Measurements from ENCODE around the gene HAP1.

DNA sequence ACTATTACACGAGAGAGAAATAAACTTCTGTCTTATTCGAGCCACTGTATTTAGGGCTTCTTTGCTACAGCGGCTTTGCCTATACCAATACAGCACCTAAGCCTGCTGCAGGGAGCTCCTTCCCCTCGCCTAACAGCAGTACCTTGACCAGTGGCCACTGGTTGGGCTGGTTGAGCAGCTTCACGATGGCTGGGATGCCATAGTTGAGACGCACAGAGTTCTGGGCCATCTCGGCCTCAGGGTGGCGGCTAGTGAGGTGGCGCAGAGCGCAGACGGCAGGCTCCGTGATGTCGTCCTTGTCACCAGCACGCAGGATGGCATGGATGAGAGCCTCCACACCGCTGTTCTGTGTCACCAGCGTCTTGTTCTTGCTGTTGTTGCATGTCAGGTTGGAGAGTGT is 28.4 kb upstream of the HAP1 start:
- TF ChIP-seq, protein P1, sequence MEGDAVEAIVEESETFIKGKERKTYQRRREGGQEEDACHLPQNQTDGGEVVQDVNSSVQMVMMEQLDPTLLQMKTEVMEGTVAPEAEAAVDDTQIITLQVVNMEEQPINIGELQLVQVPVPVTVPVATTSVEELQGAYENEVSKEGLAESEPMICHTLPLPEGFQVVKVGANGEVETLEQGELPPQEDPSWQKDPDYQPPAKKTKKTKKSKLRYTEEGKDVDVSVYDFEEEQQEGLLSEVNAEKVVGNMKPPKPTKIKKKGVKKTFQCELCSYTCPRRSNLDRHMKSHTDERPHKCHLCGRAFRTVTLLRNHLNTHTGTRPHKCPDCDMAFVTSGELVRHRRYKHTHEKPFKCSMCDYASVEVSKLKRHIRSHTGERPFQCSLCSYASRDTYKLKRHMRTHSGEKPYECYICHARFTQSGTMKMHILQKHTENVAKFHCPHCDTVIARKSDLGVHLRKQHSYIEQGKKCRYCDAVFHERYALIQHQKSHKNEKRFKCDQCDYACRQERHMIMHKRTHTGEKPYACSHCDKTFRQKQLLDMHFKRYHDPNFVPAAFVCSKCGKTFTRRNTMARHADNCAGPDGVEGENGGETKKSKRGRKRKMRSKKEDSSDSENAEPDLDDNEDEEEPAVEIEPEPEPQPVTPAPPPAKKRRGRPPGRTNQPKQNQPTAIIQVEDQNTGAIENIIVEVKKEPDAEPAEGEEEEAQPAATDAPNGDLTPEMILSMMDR (IDR thresholded peaks at IDR 0.05 in 4 of 5, conservative IDR thresholded peaks at IDR 0.05 in 1 of 5) = no peak
- TF ChIP-seq POLR2A (IDR thresholded peaks at IDR 0.05) = no peak
